Astrocyte of the hippocampus (primary cell): ENCODE results near the gene MED12L.

Source experiments
- DNase-seq: peaks from one replicate; pipeline ENCODE4 v3.0.0; 2011; ENCODE audit warnings: low read depth, low spot score

MED12L gene

DNA sequence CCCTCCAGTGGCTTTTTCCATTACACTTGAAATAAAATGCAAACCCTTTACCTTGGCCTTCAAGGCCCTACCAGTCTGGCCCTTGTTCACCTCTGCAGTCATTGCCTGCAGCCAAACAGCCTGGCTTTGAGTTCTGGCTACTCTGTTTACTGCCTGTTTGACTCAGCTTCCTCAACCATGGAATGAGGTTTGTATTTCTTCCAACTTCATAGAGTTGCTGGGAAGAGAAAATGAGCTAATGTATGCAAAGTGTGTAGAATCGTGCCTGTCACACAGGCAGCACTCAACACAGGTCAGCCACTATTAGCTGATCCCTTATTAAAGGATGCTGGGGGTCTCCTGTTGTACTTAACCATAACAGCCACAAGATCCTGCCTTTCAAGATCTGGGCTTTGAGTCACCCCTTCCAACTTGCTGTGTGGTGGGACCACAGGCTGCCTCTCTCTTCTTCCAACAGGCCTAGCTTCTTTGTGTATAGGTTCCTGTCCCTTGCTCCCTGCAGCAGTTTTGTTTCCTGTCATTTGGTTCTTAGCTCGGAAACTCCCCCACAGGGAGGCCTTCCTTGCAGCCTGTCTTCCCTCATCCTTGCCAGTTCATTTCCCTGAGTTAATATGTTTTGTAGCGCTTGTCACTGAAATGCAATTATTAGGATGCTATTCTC is 6.4 kb downstream of the MED12L start:
- peak; percentile 69 for DNase-seq

DNA sequence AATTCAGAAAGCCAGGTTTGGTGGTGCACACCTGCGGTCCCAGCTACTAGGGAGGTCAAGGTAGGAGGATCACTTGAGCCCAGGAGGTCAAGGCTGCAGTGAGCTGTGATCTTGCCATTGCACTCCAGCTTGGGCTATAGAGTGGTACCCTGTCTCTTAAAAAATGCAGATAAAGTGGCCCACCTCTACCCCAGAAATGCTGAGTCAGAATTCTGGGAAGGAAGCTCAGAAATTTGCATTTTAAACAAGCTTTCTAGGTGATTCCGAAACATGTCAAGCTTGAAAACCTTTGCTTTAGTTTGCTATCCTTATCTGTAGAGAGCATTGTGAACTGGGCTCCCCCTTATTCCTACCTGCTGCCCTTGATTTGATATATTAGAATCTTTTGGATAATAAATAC is 7.7 kb downstream of the MED12L start:
- no peak for DNase-seq

DNA sequence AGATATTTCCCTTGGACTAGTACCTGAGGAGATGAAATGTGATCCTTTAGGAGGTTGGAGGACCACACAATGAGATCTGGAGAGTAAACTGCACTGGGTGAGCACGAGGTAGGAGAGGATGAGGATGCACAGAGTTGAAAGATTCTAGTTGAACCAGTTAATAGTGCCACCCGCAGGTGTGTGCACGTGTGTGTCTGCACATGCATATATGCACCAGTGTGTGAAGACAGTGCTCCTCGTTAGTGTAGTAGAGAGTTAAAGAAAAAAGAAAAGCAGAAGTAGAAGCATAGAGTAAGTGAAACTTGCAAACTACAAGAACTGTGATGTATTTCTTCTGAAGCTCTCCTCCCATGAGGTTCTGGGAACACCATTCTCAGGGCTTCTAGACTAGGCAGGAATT is 8.4 kb downstream of the MED12L start:
- DNase-seq, result no peak

DNA sequence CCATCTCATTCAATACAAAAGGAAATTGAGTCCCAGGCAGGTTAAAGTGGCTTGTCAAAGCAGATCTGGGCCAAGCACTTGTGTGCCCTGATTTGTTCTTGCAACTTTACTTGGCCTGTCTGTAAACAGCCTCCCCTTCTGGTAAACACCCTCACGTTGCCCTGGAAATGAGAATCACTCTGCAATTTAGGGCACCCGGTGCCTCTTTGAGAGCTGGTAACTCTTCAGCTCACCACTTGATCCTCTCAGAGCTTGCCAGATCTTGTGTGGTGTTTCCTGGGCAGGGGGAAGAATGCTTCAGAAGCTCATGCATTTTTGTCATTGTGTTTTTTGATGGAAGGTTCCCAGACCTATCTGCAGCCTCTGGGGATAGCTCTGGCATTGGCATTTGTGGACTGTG is 11.3 kb downstream of the MED12L start:
- DNase-seq, result peak; percentile 32

DNA sequence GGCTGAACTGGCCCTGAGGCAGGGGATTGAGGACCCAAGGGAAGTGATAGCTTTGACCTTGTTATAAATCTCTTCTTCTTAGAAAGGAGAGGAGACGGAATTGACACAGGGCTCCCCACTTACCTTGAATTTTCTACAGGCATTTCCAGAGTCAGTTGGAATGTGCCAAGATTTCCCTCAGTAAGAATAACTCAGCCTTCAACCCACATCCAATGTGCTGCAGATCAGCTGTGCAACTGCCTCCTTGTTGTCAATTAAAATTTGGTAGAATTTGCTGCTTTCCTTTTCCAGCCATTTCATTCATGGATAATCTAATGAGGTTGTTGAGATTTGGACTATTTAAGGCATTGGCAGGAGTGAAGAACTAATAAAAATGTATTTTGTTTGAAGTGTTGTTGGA is 14.6 kb downstream of the MED12L start:
- no peak for DNase-seq

DNA sequence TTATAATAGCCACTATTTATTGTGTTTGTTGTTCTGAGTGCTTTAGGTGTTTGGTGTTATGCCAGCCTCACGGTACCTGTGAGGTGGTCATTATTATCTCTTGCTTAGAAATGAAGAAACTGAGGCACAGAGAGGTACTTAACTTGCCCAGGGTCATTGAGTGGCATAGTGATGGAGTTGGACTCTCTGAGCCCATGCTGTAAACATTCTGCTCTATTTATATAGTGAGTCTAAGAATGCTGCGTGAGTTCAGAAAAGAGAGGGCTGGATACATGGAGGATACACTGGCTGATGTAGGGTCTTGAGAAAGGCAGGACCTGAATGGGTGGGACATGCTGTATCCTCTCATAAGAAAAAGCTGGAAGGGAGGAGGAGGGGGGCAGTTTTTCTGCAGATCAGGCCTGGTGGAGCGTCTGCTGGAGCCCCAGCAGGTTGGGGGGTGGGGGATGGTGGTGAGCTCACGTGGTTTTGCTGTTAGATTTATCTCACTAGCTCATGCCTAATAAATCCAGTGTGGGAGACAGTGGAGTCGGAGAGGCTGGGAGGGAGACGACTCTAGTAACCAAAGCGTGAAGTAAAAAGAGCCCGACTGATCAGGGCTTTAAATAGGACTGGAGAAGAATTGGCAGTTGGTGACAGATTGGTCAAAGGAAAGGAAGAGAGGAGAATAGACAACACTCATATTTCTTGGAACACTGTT is 16.0 kb downstream of the MED12L start:
- no peak for DNase-seq

DNA sequence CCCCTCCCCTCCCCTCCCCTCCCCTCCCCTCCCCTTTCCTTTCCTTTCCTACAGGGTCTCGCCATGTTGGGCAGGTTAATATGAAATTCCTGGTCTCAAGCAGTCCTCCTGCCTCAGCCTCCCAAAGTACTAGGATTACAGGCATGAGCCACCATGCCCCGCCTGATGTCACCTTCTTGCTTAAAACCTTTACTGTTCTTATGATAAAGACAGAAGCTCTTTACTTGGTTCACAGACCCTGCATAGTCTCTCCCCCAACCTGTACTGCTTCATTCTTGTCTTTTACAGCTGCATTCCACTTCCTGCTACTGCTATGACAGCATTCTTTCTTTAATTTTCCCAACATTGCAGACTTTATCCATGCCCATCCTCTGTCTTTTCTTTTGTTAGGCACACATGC is 20.8 kb downstream of the MED12L start:
- DNase-seq, result no peak

DNA sequence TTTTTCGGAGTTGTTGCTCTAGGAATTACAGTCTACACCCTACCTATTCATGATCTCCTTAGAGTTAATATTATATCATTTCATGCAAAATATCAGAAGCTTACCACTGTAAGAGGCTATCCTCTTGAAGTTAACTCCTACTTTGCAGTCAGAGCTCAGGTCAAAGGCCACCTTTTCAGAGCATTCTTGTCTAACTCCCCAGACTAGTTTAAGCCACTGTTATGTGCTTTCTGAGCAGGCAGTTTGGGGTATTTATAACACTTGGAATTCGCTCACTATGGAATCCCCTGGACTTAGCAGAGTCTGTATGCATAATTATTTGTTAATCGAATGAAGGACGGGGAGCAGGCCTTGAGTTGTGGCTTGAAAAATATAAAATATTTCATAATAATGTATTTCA is 21.7 kb downstream of the MED12L start:
- no peak for DNase-seq

DNA sequence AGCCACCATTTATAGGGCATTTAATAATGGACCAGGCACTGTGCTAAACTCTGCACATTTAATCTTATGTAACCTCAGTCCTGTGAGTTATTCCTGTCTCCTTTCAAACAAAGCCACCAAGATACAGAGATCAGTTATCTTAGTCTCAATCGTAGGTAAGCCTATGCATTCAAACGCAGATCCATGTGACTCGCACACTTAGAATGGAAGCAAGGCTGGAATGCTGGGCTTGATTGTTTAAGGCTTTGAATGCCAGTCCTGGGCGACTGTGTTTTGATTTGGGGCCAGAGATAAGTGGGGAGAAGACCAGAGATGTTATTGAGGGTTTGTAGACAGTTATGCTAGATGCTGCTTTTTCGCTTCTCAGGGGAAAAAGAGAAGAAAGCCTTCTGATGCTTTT is 22.2 kb downstream of the MED12L start:
- DNase-seq, result no peak

DNA sequence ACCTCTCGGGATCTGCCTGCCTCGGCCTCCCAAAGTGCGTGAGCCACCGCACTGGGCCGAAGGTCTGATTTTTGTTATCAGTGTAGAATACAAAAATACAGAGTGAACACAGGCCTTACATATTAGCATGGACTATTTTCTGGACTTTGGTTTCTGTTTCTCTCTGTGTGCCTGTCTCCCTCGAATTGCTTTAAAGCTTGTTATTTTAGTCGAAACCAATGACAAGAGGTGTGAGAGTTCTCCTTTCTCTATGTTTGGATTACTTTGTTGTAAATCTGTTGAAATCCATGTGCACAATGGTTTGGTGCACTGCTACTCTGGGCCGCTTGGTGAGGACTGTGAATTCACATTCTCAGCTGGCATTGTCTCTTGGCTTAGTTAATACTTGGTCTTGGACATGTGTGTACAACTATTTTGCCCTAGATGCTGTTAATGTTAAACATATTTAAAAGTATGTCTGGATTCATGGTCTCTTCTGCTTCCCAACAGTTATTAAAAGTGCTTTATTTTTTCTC is 23.9 kb downstream of the MED12L start:
- no peak for DNase-seq

DNA sequence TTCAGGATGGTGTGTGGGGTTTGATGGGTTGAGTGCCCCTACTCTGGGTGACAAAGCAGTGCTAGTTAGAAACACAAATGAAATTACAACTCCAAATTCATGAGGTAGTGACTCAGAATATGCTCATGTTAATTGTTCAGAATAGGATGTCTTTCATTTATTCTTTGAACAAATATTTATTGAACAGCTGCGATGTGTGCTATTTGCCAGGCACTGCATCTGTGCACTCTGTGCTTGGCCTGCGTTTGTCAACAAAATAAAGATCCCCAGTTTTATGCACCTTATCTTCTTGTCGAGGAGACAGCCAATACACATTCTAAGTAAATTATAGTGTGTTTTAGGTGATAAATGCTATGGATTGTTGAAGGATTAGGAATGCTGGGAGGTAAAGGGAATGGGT is 27.3 kb downstream of the MED12L start:
- no peak for DNase-seq

DNA sequence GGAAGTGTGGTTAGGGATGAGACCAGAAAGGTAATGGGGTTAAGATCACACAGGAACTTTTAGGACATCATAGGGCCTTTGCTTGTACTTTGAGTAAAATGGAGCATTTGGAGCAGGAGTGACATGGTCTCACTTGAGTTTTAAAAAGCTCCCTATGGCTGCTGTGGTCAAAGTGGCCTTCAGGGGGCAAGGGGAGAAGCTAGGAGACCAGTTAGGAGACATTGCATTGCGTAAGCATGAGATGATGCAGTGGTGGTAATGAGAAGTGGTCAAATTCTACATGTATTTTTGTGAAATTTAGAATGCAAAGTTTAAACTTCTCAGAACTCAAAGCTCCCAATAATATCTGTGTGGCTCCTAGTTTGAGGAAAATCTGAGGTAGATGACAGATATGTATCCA is 27.9 kb downstream of the MED12L start:
- DNase-seq, result no peak

DNA sequence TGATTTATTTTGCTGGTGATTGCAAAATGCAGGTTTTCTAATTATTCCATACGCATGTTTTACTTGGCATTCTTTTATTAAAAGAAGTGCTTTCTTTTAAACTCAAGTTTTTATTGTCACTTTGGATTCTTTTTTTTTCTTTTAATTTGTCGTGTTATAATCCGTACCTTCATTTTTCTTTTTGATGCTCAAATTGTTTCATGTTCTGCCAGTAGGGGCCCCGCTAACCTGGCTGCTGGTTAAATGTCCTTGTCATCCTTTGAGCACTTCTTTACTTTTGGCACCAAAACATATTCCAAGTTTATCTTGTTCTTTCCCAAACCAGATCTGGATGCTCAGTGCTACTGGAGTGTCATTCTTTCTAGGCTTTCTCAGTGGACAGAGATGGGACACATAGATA is 31.6 kb downstream of the MED12L start:
- no peak for DNase-seq

DNA sequence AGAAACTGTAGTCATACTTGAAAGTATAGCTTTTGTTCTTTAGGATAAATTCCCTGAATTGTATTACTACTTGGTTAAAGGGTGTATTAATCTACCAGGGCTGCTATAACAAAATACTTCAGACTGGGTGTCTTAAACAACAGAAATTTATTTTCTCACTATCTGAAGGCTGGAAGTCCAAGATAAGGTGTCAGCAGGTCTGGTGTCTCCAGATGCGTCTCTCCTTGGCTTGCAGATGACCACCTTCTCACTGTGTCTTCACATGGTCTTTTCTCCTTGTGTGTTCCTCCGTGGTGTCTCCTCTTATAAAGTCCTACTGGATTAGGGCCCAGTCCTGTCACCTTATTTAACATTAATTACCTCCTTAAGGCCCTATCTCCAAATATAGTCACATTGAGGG is 33.7 kb downstream of the MED12L start:
- no peak for DNase-seq

DNA sequence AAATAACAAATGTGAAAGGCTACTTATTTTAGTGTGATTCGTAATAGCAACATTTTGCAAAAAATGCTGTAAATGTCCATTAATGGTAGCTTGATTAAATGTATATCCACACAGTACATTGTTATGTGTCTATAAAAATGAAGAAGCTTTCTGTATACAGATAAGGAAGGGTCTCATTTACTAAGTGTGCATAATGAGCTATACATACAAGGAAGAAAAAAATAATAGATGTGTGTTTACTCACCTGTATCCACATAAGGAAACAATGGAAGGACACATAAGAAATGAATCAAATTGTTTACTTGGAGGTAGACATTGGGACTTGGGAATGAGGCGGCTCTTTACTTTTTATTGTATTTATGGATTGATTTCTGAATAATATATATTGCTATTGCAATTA is 34.9 kb downstream of the MED12L start:
- DNase-seq, result no peak

DNA sequence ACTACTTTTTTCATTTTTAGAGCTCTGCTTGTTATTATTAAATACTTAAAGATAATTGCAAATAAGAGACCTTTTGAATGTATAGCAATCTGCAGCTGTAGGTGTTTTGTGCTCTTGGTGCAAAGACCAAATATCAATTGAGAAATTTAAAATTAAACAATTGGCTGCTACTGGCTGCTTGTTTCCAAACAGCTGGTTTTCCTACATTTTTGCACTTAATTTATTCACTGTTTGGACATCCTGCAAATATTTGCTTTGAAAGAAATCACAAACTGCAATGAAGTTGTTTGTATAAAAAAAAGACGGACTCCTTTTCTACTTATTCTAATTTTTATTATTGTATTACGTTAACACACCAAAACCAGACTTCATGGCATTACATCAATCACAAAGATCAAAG is 35.6 kb downstream of the MED12L start:
- DNase-seq, result no peak

DNA sequence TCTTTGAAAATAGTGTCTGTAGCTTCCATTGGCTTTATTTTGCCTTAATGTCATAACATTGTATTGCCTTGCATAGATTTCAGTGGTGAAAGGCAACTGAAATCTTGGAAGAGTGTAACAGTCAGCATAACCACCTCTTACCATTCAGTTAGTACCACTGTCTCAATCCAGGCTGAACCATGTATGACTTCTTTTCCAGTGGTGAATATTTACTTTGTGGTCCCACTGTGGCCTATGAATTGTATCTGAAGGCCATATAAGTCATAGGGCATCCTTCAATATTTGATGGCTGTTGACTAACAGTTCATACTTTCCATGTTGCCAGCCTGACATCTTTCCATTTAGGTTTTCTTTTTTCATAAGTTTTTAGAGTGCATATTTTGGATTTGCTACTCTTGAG is 38.4 kb downstream of the MED12L start:
- DNase-seq, result no peak

DNA sequence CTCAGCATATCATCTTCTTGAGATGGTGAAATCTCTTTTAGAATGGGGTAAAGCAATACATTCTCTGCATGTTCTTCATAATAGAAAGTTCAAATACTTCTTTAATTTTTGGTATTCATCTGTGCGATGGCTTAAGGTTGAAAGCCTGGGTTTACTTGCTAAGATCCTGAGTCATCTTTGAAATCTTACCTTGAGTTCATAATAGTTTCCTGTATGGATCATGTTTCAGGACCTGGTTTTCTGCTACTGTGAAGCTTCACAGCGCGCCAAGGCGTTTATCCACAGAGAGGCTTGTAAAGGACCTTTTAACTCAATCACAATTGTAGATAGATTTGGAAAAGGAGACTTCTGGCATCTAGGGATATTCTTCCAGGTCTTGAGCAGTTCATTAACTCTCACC is 39.0 kb downstream of the MED12L start:
- no peak for DNase-seq

DNA sequence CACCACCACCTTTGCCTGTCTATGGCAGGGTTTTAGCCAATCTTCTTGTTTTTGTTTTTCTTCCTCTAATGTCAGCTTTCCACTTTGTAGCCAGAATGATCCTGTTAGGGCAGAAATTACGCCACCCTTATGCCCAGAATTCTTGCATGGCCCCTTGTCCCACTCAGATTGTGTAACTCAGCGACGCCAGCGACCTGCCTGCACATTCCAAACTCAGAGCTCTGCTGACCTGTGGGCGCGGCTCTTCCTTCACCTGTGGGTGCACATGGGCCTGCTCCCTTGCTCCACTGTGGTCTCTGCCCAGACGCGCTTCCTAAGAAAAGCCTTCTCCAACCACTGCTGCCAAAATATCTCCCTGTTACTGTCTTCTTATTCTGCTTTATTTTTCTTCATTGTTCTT is 45.0 kb downstream of the MED12L start:
- DNase-seq, result no peak

DNA sequence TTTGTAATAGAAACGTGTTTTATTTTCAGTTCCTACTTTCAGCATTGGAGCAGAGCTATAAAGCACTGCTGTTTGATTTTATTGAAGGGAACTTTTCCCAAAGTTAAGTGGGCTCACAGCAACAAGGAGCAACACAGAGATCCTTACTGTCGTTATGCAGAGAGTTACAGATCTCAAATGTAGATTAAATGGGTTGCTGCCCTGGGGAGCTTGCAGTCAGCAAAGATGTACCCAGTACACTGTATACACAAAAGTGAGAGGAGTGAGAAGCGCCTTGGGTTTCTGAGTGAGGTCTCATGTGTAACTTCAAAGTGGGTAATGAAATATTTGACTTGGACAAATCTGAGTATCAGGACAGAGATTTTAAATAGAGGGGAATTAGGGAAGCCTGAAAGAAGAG is 47.7 kb downstream of the MED12L start:
- DNase-seq, result no peak

DNA sequence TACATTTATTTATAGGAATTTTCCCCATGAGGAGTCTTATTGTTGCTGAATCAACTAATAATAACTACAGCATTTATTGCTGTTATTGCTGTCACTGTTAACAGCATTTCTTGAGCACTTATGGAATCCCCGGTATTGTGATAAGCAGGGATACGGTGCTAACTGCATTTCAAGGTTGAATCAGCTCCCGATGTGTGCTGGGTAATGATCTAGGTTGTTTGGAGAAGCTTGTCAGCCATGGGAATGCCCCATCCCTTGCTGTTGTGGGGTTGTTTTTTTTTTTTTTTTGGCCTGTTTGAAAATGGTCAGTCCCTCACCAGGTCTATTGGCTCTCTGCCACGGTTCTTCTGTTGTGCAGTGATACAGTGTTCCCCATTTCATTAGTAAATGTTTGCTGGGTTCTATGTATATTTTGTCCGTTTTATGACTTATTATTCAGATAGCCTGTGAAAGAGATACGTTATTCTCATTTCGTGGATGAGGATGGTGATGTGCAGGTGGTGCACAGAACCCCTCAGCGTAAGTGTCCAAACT is 48.5 kb downstream of the MED12L start:
- DNase-seq, result no peak

DNA sequence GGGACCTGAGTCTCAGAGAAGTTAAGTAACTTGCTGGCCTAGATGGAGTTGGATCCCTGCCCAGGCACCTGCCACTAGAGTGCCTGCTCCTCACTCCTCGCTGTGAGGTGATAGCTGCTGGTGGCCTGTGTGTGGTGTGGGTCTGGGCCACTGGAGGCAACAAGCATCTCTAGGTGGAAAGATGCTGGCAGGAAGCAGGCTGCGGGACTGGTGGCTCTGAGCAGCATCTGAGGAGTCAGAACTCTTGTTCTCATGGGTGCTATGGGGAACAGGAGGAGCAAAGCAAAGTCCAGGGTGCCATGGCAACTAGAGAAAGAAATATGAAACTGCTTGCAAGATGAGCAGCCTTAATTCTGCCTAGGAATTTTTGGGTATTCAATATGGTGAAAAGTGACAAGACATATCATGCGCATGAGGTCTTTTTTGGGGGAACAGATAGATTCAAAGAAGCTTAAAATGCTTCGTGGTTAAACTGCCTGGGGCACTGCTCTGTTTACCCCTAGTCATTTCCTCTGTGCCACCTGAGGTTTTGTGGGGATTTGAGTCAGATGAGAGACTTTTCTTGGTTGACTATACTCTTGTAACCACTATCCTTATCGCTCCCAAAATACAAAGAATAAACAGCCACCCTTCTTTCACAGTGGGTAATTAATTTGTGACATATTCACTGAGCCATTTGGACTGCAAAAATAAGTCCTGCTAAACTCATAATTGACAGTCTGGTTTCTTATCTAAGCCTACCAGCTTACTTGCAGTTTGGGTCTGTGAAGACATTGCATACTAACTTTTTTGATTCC is 50.3 kb downstream of the MED12L start:
- DNase-seq, result peak; percentile 20
